Stimulated activated CD8-positive, alpha-beta memory T cell treated with anti-CD3 and anti-CD28 coated beads, Interleukin-7, amount 100 ng/mL, for 4 hours (primary cell): Measurements from ENCODE around the gene CA10.

Experiments
- DNase-seq, 2 donors: peaks; one replicate each; pipeline ENCODE4 v3.0.0-alpha.2; 2020; ENCODE audit warnings: low read depth in 2 of 2

The CA10 gene

GRCh38 chr17:52048137-52048898 is 110.2 kb downstream of the CA10 start:
- DNase-seq = no peak

GRCh38 chr17:52047086-52047485 is 111.4 kb downstream of the CA10 start:
- no peak for DNase-seq

- no peak for DNase-seq
Measured at GRCh38 chr17:52041123-52041617, 117.3 kb downstream of the CA10 start.

GRCh38 chr17:52036416-52036815 is 122.1 kb downstream of the CA10 start:
- DNase-seq = no peak

GRCh38 chr17:52035336-52035915 is 123.1 kb downstream of the CA10 start:
- no peak for DNase-seq

- no peak for DNase-seq
Measured at GRCh38 chr17:52032454-52032853, 126.1 kb downstream of the CA10 start.

GRCh38 chr17:52030052-52030451 is 128.5 kb downstream of the CA10 start:
- DNase-seq = no peak

- no peak for DNase-seq
Measured at GRCh38 chr17:52027620-52028295, 130.8 kb downstream of the CA10 start.

GRCh38 chr17:52027081-52027480 is 131.4 kb downstream of the CA10 start:
- DNase-seq = no peak

GRCh38 chr17:52026075-52026474 is 132.4 kb downstream of the CA10 start:
- no peak for DNase-seq

GRCh38 chr17:52025236-52025635 is 133.3 kb downstream of the CA10 start:
- no peak for DNase-seq

- no peak for DNase-seq
Measured at GRCh38 chr17:52024300-52024870, 134.1 kb downstream of the CA10 start.

- DNase-seq = no peak
Measured at GRCh38 chr17:52011064-52011463, 147.4 kb downstream of the CA10 start.

GRCh38 chr17:51999654-52000053 is 158.9 kb downstream of the CA10 start:
- no peak for DNase-seq

GRCh38 chr17:51997723-51998122 is 160.8 kb downstream of the CA10 start:
- DNase-seq = no peak

GRCh38 chr17:51995797-51996403 is 162.6 kb downstream of the CA10 start:
- DNase-seq = no peak

- DNase-seq = no peak
Measured at GRCh38 chr17:51992864-51993416, 165.6 kb downstream of the CA10 start.

GRCh38 chr17:51971121-51971520 is 187.4 kb downstream of the CA10 start:
- DNase-seq = no peak

- DNase-seq = no peak
Measured at GRCh38 chr17:51961689-51962088, 196.8 kb downstream of the CA10 start.

- DNase-seq = no peak
Measured at GRCh38 chr17:51957786-51958185, 200.7 kb downstream of the CA10 start.

GRCh38 chr17:51955245-51955644 is 203.3 kb downstream of the CA10 start:
- no peak for DNase-seq
